SU-DHL-6 (cell line): ENCODE measurements around the gene SLC25A42.

Experiments used
- EZH2phosphoT487 ChIP-seq: fragments of 200-600 bp; sonication (generic), shearing (Covaris generic); conservative IDR thresholded peaks from 2 replicates; pipeline ENCODE4 v1.6.1; 2018; ENCODE audit warnings: mild to moderate bottlenecking, antibody characterized with exemption, low read length, moderate library complexity, mixed read lengths
- TF ChIP-seq, protein P1 (sequence below): fragments of 200-600 bp; sonication (generic); IDR thresholded peaks from one replicate; pipeline ENCODE4 v1.5.1; 2017; ENCODE audit warnings: antibody characterized with exemption, mild to moderate bottlenecking, low read length, moderate library complexity; ENCODE audit not compliant: insufficient read depth, poor library complexity, severe bottlenecking

DNA sequence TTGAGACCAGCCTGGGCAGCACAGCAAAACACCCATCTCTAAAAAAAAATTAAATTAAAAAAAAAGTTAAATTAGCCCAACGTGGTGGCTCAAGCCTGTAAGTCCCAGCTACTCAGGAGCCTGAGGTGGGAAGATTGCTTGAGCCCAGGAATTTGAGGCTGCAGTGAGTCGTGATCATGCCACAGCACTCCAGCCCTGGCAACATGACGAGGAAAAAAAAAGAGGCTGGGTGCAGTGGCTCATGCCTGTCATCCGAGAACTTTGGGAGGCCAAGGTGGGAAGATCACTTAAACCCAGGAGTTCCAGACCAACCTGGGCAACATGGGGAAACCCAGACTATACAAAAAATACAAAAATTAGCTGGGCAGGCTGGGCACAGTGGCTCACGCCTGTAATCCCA is 76.7 kb downstream of the SLC25A42 start:
- TF ChIP-seq, protein P1, sequence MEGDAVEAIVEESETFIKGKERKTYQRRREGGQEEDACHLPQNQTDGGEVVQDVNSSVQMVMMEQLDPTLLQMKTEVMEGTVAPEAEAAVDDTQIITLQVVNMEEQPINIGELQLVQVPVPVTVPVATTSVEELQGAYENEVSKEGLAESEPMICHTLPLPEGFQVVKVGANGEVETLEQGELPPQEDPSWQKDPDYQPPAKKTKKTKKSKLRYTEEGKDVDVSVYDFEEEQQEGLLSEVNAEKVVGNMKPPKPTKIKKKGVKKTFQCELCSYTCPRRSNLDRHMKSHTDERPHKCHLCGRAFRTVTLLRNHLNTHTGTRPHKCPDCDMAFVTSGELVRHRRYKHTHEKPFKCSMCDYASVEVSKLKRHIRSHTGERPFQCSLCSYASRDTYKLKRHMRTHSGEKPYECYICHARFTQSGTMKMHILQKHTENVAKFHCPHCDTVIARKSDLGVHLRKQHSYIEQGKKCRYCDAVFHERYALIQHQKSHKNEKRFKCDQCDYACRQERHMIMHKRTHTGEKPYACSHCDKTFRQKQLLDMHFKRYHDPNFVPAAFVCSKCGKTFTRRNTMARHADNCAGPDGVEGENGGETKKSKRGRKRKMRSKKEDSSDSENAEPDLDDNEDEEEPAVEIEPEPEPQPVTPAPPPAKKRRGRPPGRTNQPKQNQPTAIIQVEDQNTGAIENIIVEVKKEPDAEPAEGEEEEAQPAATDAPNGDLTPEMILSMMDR: no peak
- TF ChIP-seq EZH2phosphoT487: no peak
